ENCODE measurements around the gene IL15.

DNA sequence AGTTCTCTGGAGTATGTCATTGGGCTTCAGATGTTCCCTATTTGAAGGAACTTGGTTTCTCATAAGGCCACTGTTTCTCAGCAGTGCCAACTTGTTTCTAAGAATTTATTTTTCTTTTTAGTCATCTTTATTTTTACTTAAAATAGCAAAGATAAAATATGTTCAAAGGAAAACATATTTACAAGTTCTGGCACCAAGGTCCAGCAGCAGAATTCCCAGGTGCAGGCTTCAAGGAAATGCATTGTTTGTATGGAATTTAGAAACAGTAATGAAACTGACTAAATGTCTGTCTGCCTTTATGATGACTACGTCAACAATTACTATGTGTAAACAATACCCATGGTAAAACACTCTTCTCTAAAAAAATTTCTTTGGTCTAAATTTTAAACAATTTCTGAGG, 109.6 kb downstream of the IL15 start:
- TF ChIP-seq, protein P1, sequence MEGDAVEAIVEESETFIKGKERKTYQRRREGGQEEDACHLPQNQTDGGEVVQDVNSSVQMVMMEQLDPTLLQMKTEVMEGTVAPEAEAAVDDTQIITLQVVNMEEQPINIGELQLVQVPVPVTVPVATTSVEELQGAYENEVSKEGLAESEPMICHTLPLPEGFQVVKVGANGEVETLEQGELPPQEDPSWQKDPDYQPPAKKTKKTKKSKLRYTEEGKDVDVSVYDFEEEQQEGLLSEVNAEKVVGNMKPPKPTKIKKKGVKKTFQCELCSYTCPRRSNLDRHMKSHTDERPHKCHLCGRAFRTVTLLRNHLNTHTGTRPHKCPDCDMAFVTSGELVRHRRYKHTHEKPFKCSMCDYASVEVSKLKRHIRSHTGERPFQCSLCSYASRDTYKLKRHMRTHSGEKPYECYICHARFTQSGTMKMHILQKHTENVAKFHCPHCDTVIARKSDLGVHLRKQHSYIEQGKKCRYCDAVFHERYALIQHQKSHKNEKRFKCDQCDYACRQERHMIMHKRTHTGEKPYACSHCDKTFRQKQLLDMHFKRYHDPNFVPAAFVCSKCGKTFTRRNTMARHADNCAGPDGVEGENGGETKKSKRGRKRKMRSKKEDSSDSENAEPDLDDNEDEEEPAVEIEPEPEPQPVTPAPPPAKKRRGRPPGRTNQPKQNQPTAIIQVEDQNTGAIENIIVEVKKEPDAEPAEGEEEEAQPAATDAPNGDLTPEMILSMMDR (conservative IDR thresholded peaks at IDR 0.05 in 1 of 2, IDR thresholded peaks at IDR 0.05 in 1 of 2; ENCODE audit: extremely low read depth in 1 of 2, insufficient read depth in 1 of 2, low read depth in 1 of 2, low read length in 2 of 2): no peak
- no peak for TF ChIP-seq EZH2 (IDR thresholded peaks at IDR 0.05; ENCODE audit: borderline replicate concordance, low read length)
